Neural cell (in vitro differentiated cells): ENCODE measurements around the gene PFKFB3. TPM values are rescaled to one million over a fixed set of nuclear protein-coding genes. Genes with fewer than 3 reads are reported as not detected.

Source experiments
- H2AFZ ChIP-seq: fragments of 200-600, 300-800 bp; sonication (generic), shearing (Covaris generic); 2 replicates; pipeline ENCODE4 v1.6.0; 2014; ENCODE audit warnings: low read depth, mild to moderate bottlenecking, antibody characterized with exemption, low read length, moderate library complexity
- H3F3A ChIP-seq: fragments of 200-600 bp; shearing (Covaris generic); 2 replicates; pipeline ENCODE4 v1.6.1; 2016; ENCODE audit warnings: mild to moderate bottlenecking, moderate library complexity, mixed read lengths, antibody characterized with exemption, low read length; ENCODE audit not compliant: insufficient read depth, poor library complexity, severe bottlenecking
- H3K27ac ChIP-seq: fragments of 200-600, 300-800 bp; sonication (generic), shearing (Covaris generic); 2 replicates; pipeline ENCODE4 v1.5.1; 2014; ENCODE audit warnings: mild to moderate bottlenecking, low read length, moderate library complexity
- H3K27me3 ChIP-seq: fragments of 300-800, 200-600 bp; sonication (generic), shearing (Covaris generic); 2 replicates; pipeline ENCODE4 v1.6.0; 2014; ENCODE audit warnings: mild to moderate bottlenecking, low read depth, low read length, moderate library complexity; ENCODE audit not compliant: insufficient read depth
- H3K36me3 ChIP-seq: fragments of 300-800, 200-600 bp; sonication (generic), shearing (Covaris generic); 2 replicates; pipeline ENCODE4 v1.5.1; 2014; ENCODE audit warnings: mild to moderate bottlenecking, antibody characterized with exemption, low read length, moderate library complexity; ENCODE audit not compliant: insufficient read depth
- H3K4me2 ChIP-seq: fragments of 300-800, 200-600 bp; sonication (generic), shearing (Covaris generic); 2 replicates; pipeline ENCODE4 v1.6.0; 2014; ENCODE audit warnings: mild to moderate bottlenecking, low read length
- H3K4me3 ChIP-seq: fragments of 300-800, 200-600 bp; sonication (generic), shearing (Covaris generic); 2 replicates; pipeline ENCODE4 v1.5.1; 2014; ENCODE audit warnings: mild to moderate bottlenecking, low read length, moderate library complexity
- H3K79me2 ChIP-seq: fragments of 200-600 bp; shearing (Covaris generic); replicated peaks from 2 replicates; pipeline ENCODE4 v1.6.0; 2014; ENCODE audit warnings: mild to moderate bottlenecking, low read length, moderate library complexity; ENCODE audit not compliant: insufficient read depth
- H3K9ac ChIP-seq: fragments of 300-800, 200-600 bp; sonication (generic), shearing (Covaris generic); 2 replicates; pipeline ENCODE4 v1.6.1; 2016; ENCODE audit warnings: mild to moderate bottlenecking, low read length, mixed read lengths
- H3K9me2 ChIP-seq: fragments of 200-600 bp; shearing (Covaris generic); 2 replicates; pipeline ENCODE4 v1.6.1; 2016; ENCODE audit warnings: mild to moderate bottlenecking, low read length, mixed read lengths; ENCODE audit not compliant: insufficient read depth
- H3K9me3 ChIP-seq: fragments of 200-600, 300-800 bp; sonication (generic), shearing (Covaris generic); 2 replicates; pipeline ENCODE4 v1.6.1; 2016; ENCODE audit warnings: mild to moderate bottlenecking, mixed run types, low read length, moderate library complexity, mixed read lengths
- H4K20me1 ChIP-seq: fragments of 200-600 bp; shearing (Covaris generic); 2 replicates; pipeline ENCODE4 v1.6.1; 2016; ENCODE audit warnings: mild to moderate bottlenecking, mixed run types; ENCODE audit not compliant: insufficient read depth
- EP300 ChIP-seq: fragments of 450-650 bp; conservative IDR thresholded peaks from 2 replicates; pipeline ENCODE4 v1.6.1; 2014; ENCODE audit warnings: antibody characterized with exemption, mild to moderate bottlenecking, moderate library complexity; ENCODE audit not compliant: poor library complexity, severe bottlenecking
- EZH2 ChIP-seq: fragments of 200-600, 300-800 bp; shearing (Covaris generic), sonication (generic); IDR thresholded peaks from 2 replicates; pipeline ENCODE4 v1.6.1; 2014; ENCODE audit warnings: antibody characterized with exemption, low read length, borderline replicate concordance, mild to moderate bottlenecking; ENCODE audit not compliant: insufficient read depth, poor library complexity, severe bottlenecking
- MXI1 ChIP-seq: fragments of 450-650 bp; conservative IDR thresholded peaks from 2 replicates; pipeline ENCODE4 v1.6.1; 2014; ENCODE audit warnings: antibody characterized with exemption, mild to moderate bottlenecking; ENCODE audit not compliant: poor library complexity, severe bottlenecking
- POLR2AphosphoS5 ChIP-seq: IDR thresholded peaks from 2 replicates; pipeline ENCODE4 v1.6.1; 2012
- RAD21 ChIP-seq: fragments of 450-650 bp; conservative IDR thresholded peaks from 2 replicates; pipeline ENCODE4 v1.6.1; 2014; ENCODE audit warnings: antibody characterized with exemption, mild to moderate bottlenecking, moderate library complexity
- REST ChIP-seq: IDR thresholded peaks from 2 replicates; pipeline ENCODE4 v1.6.1; 2012; ENCODE audit warnings: borderline replicate concordance
- SMC3 ChIP-seq: fragments of 450-650 bp; conservative IDR thresholded peaks from 2 replicates; pipeline ENCODE4 v1.6.1; 2014; ENCODE audit warnings: antibody characterized with exemption, mild to moderate bottlenecking, moderate library complexity; ENCODE audit not compliant: poor library complexity
- TAF1 ChIP-seq: IDR thresholded peaks from 2 replicates; pipeline ENCODE4 v1.6.1; 2012; ENCODE audit warnings: low read depth
- polyA plus RNA-seq: library from polyadenylated mRNA; depleted of rRNA; stranded (reverse); fragments of >200 nt; gene quantifications from 2 replicates; pipeline ENCODE4 v1.2.3, GENCODE V29; 2014
- TF ChIP-seq, protein P1 (sequence below): fragments of 450-650 bp; IDR thresholded peaks from 2 replicates; pipeline ENCODE4 v1.5.1; 2014; ENCODE audit warnings: antibody characterized with exemption, mild to moderate bottlenecking, moderate library complexity; ENCODE audit not compliant: poor library complexity, severe bottlenecking

The PFKFB3 gene
- polyA plus RNA-seq, 1 donor from 2014 or later: 33.4 TPM

GRCh38 chr10:6226216-6226615 is 23.5 kb downstream of the PFKFB3 start:
- Histone ChIP-seq H3K27me3 (no peaks in the 10 kb centered on the region), H3K79me2 (no peaks in the 10 kb centered on the region), H4K20me1 (no peaks in the 10 kb centered on the region), H3K4me2 (no peak overlapping the region), H3K9me3 (no peaks in the 10 kb centered on the region), H3F3A (no peaks in the 10 kb centered on the region), H3K27ac (no peak overlapping the region), H2AFZ (no peak overlapping the region), H3K36me3 (peaks cover 8% of the 10 kb centered on the region), H3K4me3 (no peak overlapping the region), H3K9ac (no peak overlapping the region), H3K9me2 (no peaks in the 10 kb centered on the region)
- TF ChIP-seq POLR2AphosphoS5 (no peak), TAF1 (no peak), REST (no peak), SMC3 (no peak), EP300 (no peak), RAD21 (no peak), MXI1 (no peak), EZH2 (no peak)
- TF ChIP-seq, protein P1, sequence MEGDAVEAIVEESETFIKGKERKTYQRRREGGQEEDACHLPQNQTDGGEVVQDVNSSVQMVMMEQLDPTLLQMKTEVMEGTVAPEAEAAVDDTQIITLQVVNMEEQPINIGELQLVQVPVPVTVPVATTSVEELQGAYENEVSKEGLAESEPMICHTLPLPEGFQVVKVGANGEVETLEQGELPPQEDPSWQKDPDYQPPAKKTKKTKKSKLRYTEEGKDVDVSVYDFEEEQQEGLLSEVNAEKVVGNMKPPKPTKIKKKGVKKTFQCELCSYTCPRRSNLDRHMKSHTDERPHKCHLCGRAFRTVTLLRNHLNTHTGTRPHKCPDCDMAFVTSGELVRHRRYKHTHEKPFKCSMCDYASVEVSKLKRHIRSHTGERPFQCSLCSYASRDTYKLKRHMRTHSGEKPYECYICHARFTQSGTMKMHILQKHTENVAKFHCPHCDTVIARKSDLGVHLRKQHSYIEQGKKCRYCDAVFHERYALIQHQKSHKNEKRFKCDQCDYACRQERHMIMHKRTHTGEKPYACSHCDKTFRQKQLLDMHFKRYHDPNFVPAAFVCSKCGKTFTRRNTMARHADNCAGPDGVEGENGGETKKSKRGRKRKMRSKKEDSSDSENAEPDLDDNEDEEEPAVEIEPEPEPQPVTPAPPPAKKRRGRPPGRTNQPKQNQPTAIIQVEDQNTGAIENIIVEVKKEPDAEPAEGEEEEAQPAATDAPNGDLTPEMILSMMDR: no peak

GRCh38 chr10:6227346-6227745 is 24.6 kb downstream of the PFKFB3 start:
- no peak overlapping the region for H3K27ac ChIP-seq
- no peaks in the 10 kb centered on the region for H3K9me2 ChIP-seq
- H3K27me3 ChIP-seq: no peaks in the 10 kb centered on the region
- no peaks in the 10 kb centered on the region for H4K20me1 ChIP-seq
- H3F3A ChIP-seq: no peaks in the 10 kb centered on the region
- no peak for TF ChIP-seq EP300
- no peak for TF ChIP-seq EZH2
- TF ChIP-seq REST: no peak
- no peak for TF ChIP-seq SMC3
- TF ChIP-seq POLR2AphosphoS5: no peak
- no peak for TF ChIP-seq MXI1
- TF ChIP-seq, protein P1: no peak
- no peak for TF ChIP-seq RAD21
- no peak for TF ChIP-seq TAF1
- H3K9ac ChIP-seq: no peak overlapping the region
- no peaks in the 10 kb centered on the region for H3K9me3 ChIP-seq
- no peak overlapping the region for H2AFZ ChIP-seq
- peaks cover 7% of the 10 kb centered on the region for H3K36me3 ChIP-seq
- H3K4me2 ChIP-seq: no peak overlapping the region
- no peak overlapping the region for H3K4me3 ChIP-seq
- H3K79me2 ChIP-seq: no peaks in the 10 kb centered on the region
